HFF-Myc (cell line): ENCODE results near the gene RAPGEF6.

Experiments
- DNase-seq: peaks from one replicate; pipeline ENCODE4 v3.0.0-alpha.2; 2011; ENCODE audit warnings: low read depth; ENCODE audit errors: extremely low read depth
- H3K4me3 ChIP-seq: replicated peaks from 2 replicates; pipeline ENCODE4 v1.5.1; 2011; ENCODE audit warnings: low read depth, mild to moderate bottlenecking, control low read depth, low read length
- TF ChIP-seq, protein P1 (sequence below): IDR thresholded peaks from 2 replicates; pipeline ENCODE4 v1.5.1; 2012; ENCODE audit warnings: mild to moderate bottlenecking, low read depth, low read length, control low read depth; ENCODE audit errors: missing control alignments

RAPGEF6 gene

DNA sequence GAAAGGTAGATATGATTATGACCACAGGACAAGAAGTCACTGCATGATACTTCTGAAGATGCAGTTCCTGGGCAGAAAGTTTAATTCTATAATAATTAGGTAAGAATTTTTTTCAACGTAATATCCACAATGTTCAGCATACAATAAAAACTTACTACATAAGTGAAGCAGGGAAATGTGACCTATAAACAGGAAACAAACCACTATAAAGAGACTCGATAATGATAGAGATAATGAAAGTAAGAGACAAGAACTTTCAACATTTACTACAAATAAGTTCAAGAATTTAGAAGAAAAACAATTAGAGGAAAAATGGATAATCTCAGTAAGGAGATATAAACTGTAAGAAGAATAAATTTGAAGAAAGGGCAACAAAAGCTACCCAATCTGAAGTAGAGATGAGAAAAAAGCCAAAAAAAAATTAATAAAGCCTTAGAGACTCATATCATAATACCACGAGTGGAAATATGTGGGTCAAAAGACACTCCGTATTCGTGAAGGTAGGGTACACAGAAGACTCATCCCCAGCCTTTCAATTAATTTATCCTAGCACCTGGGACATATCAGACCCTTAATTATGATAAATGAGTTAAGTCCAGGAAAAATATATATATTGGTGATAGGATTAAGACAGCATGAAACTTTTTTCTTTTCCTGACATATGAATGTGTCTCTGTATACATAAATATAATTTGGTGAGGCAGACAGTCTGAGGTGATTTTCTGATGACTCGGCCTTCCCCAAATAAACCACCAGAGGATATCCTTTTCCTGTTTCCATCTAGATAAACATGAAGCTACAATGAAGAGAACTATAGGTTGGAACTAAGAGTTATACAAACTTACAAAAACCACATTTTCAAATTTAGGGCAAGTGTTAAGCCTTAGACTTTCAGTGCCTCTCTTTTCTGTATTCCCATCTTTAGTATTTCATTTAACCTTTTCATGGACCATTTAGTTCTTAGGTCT lies 120.4 kb downstream of the RAPGEF6 start:
- TF ChIP-seq, protein P1, sequence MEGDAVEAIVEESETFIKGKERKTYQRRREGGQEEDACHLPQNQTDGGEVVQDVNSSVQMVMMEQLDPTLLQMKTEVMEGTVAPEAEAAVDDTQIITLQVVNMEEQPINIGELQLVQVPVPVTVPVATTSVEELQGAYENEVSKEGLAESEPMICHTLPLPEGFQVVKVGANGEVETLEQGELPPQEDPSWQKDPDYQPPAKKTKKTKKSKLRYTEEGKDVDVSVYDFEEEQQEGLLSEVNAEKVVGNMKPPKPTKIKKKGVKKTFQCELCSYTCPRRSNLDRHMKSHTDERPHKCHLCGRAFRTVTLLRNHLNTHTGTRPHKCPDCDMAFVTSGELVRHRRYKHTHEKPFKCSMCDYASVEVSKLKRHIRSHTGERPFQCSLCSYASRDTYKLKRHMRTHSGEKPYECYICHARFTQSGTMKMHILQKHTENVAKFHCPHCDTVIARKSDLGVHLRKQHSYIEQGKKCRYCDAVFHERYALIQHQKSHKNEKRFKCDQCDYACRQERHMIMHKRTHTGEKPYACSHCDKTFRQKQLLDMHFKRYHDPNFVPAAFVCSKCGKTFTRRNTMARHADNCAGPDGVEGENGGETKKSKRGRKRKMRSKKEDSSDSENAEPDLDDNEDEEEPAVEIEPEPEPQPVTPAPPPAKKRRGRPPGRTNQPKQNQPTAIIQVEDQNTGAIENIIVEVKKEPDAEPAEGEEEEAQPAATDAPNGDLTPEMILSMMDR = no peak
- no peak for DNase-seq
- H3K4me3 ChIP-seq = no peak overlapping the region

DNA sequence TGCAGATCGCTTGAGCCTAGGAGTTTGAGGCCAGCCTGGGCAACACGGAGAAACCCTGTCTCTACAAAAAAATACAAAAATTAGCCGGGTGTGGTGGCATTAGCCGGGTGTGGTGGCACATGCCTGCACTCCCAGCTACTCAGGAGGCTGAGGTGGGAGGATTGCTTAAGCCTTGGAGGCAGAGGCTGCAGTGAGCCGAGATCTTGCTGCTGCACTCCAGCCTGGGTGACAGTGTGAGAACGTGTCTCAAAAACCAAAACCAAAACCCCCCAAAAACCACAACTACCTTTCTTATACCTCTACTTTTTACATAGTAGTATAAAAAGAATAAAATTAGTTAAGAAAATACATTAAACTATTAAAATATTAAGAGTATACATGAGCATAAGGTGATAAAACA lies 121.2 kb downstream of the RAPGEF6 start:
- TF ChIP-seq, protein P1 = no peak
- no peak overlapping the region for H3K4me3 ChIP-seq
- no peak for DNase-seq

DNA sequence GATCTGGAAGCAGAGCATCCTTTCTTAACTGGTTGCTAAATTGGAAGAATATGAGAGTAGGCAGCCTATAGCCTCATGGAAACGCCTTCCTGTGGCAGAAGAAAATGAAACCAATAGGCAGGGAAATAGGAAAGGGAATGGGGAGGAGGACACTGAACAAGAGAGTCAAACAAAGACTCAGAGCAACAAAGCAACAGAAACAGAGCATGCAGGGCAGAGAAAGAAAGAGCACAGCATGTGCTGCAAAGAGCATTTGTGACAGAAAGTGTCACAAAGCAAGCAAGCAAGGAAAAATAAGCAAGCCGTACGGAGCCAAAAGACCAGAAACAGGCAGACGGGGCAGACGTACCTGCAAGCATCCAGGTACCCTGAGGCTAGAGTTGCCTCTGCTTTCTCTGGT lies 123.1 kb downstream of the RAPGEF6 start:
- DNase-seq = no peak
- no peak overlapping the region for H3K4me3 ChIP-seq
- TF ChIP-seq, protein P1 = no peak

DNA sequence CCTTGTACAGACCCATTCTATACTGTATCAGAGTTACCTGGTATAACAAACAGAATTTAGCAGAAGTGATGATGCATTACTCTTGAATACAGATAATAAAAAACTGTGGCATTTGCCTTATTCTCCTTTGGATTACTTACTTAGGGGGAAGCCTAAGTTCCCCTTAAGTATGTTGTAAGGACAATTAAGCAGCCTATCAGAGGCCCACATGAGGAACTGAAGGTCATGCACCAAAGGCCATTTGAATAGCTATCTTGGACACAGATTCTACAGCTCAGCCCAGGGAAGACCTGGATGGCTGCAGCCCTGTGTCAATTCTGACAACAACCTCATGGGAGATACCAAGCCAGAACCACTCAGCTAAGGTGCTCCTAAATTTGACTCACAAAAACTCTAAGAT lies 125.2 kb downstream of the RAPGEF6 start:
- no peak for DNase-seq
- TF ChIP-seq, protein P1 = no peak
- H3K4me3 ChIP-seq = no peak overlapping the region

DNA sequence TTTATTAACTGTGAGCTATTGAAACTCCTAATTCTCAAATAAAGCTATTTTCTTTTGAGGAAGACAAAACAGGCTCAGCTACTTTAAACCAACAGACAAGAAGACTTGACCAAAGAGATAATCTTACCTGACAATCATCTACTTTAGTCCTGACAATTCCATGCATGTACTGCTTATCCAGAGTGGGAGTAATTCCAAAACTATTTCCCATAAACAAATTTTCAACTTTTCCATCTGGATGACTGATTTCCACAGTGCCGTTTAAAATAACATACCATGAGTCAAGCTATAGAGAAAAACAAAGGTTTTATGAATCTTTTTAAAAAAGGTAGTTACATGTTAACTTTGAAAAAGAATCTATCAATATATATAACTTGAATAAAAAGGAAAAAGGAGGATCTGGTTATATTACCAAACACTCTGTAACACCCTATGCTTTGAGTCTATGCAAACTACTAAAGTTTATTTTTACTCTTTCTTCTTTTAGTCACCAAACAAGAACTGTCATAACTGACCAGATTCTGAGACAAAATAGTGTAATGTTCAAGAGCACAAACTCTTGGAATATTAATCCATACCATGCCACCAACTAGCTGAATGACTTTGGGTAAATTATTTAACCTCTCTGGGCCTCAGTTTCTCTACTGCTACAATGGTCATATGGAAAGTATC lies 129.7 kb downstream of the RAPGEF6 start:
- TF ChIP-seq, protein P1 = no peak
- no peak overlapping the region for H3K4me3 ChIP-seq
- DNase-seq = no peak

DNA sequence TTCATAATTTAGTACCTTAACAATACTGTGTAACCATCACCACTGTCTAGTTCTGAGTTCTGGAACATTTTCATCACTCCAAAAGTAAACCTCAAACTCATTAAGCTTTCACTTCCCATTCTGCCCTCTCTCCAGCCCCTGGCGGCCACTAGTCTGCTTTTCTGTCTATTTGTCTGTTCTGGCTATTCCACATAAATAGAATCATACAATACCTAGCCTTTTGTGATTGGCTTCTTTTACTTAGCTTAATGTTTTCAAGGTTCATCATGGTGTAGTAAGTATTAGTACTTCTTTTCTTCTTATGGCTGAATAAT lies 138.7 kb downstream of the RAPGEF6 start:
- H3K4me3 ChIP-seq = no peak overlapping the region
- no peak for DNase-seq
- TF ChIP-seq, protein P1 = no peak
